Sigmoid colon (tissue), 7 donors: ENCODE measurements around the gene ANGEL1. TPM values are rescaled to one million over a fixed set of nuclear protein-coding genes. Genes with fewer than 3 reads are reported as not detected.

Experiments used
- DNase-seq: peaks from one replicate; pipeline ENCODE4 v3.0.0-alpha.2; 2019
- H3K27ac ChIP-seq, 4 donors: fragments of 200-600 bp; sonication (generic); one replicate each; pipeline ENCODE4 v1.5.1; 2016 to 2019; ENCODE audit warnings: mild to moderate bottlenecking in 1 of 4
- H3K27me3 ChIP-seq, 3 donors: fragments of 200-600 bp; sonication (generic); one replicate each; pipeline ENCODE4 v1.5.1; 2019; ENCODE audit warnings: mild to moderate bottlenecking in 1 of 3
- H3K36me3 ChIP-seq, 4 donors: fragments of 200-600 bp; sonication (generic); one replicate each; pipeline ENCODE4 v1.5.1; 2016 to 2019
- H3K4me1 ChIP-seq, 4 donors: fragments of 200-600 bp; sonication (generic); one replicate each; pipeline ENCODE4 v1.5.1; 2017 to 2019
- H3K4me3 ChIP-seq, 4 donors: fragments of 200-600 bp; sonication (generic); one replicate each; pipeline ENCODE4 v1.5.1; 2017 to 2019; ENCODE audit warnings: mild to moderate bottlenecking in 2 of 4, moderate library complexity in 1 of 4
- H3K9me3 ChIP-seq, 4 donors: fragments of 200-600 bp in 3 of 4; sonication (generic) in 3 of 4; one replicate each; pipeline versions ENCODE4 v1.5.1 to v1.6.1; 2013 to 2019
- CTCF ChIP-seq, 4 experiments: fragments of 450-650 bp in 3 of 4; fragments of 200-600 bp in 1 of 4; IDR thresholded peaks; one replicate each; pipeline ENCODE4 v1.5.1; 2016 to 2019; ENCODE audit warnings: antibody characterized with exemption in 4 of 4, mild to moderate bottlenecking in 3 of 4, moderate library complexity in 2 of 4
- EP300 ChIP-seq, 4 donors: sonication (generic); formaldehyde crosslinking; IDR thresholded peaks; one replicate each; pipeline ENCODE4 v1.6.1; 2017; ENCODE audit warnings: antibody characterized with exemption in 4 of 4
- POLR2A ChIP-seq, 2 donors: fragments of 450-650 bp; IDR thresholded peaks; one replicate each; pipeline ENCODE4 v1.6.1; 2016; ENCODE audit warnings: antibody characterized with exemption in 2 of 2, mild to moderate bottlenecking in 2 of 2, moderate library complexity in 2 of 2
- POLR2AphosphoS5 ChIP-seq, 4 donors: sonication (generic); formaldehyde crosslinking; IDR thresholded peaks; one replicate each; pipeline ENCODE4 v1.6.1; 2017; ENCODE audit warnings: antibody characterized with exemption in 4 of 4
- WGBS, 2 donors: extraction: QIAGEN DNeasy Blood & Tissue Kit; methylation state at CpG; one replicate each; pipeline ENCODE4 v1.1.7; 2013; 5-methylcytosine and 5-hydroxymethylcytosine counted together
- intact Hi-C: fragments of 100-400 bp; cut with DNase I; formaldehyde crosslinking; loops from one replicate; pipeline ENCODE4 v1.15.1; 2023
- polyA plus RNA-seq, 3 donors: library from polyadenylated mRNA; stranded (reverse); fragments of 200-250 nt; gene quantifications; one replicate each; pipeline ENCODE4 v1.2.3, GENCODE V29; 2013
- total RNA-seq, 4 donors: library from RNA; depleted of rRNA; stranded (reverse); fragments of >200 nt; gene quantifications; one replicate each; pipeline ENCODE4 v1.1.0, GENCODE V29; 2016
- donor health status: healthy with polysubstance abuse.
- donor health status: Bipolar disorder and iron deficiency.
- donor health status: healthy.

Gene ANGEL1
- total and polyA plus RNA-seq, 7 donors = 0.60 to 16.1 (median 10.0) TPM

- peaks cover 0 to 25% (median 18%) of the 10 kb centered on the region in 4 donors for H3K4me1 ChIP-seq
- DNase-seq = no peak
- intact Hi-C loops = no loop called here
- no peaks in the 10 kb centered on the region for H3K36me3 ChIP-seq
- no peak overlapping the region for H3K27ac ChIP-seq
- H3K4me3 ChIP-seq = no peak overlapping the region
- WGBS, 2 donors = 61 to 85% methylated on average over 4 of the region's 4 CpGs
- H3K9me3 ChIP-seq = no peaks in the 10 kb centered on the region
- H3K27me3 ChIP-seq = no peaks in the 10 kb centered on the region
- TF ChIP-seq CTCF (IDR thresholded peaks at IDR 0.05) (no peak), POLR2AphosphoS5 (IDR thresholded peaks at IDR 0.05) (no peak), POLR2A (IDR thresholded peaks at IDR 0.05) (no peak), EP300 (IDR thresholded peaks at IDR 0.05) (no peak)
Observed at GRCh38 chr14:76759589-76759988, 53.1 kb downstream of the ANGEL1 start.

- no peak overlapping the region for H3K4me3 ChIP-seq
- TF ChIP-seq EP300 (IDR thresholded peaks at IDR 0.05) = no peak
- TF ChIP-seq CTCF (IDR thresholded peaks at IDR 0.05) = no peak
- TF ChIP-seq POLR2A (IDR thresholded peaks at IDR 0.05) = no peak
- no peak for TF ChIP-seq POLR2AphosphoS5 (IDR thresholded peaks at IDR 0.05)
- intact Hi-C loops = no loop called here
Observed at GRCh38 chr14:76756371-76756750, 56.3 kb downstream of the ANGEL1 start.

DNA sequence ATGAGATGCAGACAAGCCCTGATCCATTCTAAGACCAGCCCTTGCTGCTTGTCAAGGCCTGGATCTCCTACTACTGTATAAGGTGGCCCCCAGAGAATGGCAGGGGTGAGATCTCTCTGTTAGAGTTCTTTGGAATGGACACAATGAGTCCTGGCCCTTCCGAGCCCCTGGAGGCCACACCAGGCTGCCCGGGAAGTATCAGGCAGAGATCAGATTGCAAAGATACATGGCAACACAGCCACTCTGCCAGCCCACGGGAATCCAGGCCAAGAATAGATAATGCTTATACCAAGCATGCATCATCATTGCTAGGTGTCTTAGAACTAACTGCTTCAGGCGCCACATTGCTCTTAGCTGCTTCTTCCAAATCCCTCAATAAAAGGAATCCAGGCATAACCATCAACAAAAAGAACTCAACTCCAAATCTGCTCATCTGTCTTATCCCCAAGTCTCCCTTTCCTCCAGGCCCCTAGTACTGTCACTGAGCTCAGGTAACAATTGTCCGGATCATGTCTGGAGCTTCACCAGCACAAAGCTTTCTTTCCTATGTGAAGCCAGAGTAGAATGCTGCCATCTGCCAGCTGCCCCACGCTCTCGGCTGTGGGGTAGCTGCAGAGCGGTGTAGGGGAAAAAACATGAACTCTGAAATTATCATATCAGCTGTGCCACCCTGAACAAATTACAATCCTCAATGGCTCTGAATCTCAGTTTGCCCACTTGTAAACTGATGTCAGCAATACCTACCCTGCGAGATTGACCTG, 56.9 kb downstream of the ANGEL1 start:
- DNase-seq = no peak
- Histone ChIP-seq H3K27me3 (no peaks in the 10 kb centered on the region), H3K4me1 (peaks cover 0 to 6% (median 4%) of the 10 kb centered on the region in 4 donors), H3K27ac (no peak overlapping the region), H3K9me3 (no peaks in the 10 kb centered on the region), H3K36me3 (no peaks in the 10 kb centered on the region), H3K4me3 (no peak overlapping the region)
- intact Hi-C loops = no loop called here
- no peak for TF ChIP-seq POLR2AphosphoS5 (IDR thresholded peaks at IDR 0.05)
- no peak for TF ChIP-seq CTCF (IDR thresholded peaks at IDR 0.05)
- TF ChIP-seq EP300 (IDR thresholded peaks at IDR 0.05) = no peak
- TF ChIP-seq POLR2A (IDR thresholded peaks at IDR 0.05) = no peak
- WGBS, 2 donors = 76 to 84% methylated on average over 9 of the region's 9 CpGs

More at GRCh38 chr14:76756371-76756750, 56.3 kb downstream of the ANGEL1 start:
- no peak for DNase-seq
- Histone ChIP-seq H3K9me3 (no peaks in the 10 kb centered on the region), H3K27ac (no peak overlapping the region), H3K27me3 (no peaks in the 10 kb centered on the region), H3K36me3 (no peaks in the 10 kb centered on the region), H3K4me1 (peaks cover 0 to 9% (median 8%) of the 10 kb centered on the region in 4 donors)
- 61 to 75% methylated on average over 6 of the region's 6 CpGs for WGBS, 2 donors

- Histone ChIP-seq H3K27me3 (no peaks in the 10 kb centered on the region), H3K27ac (no peak overlapping the region), H3K36me3 (no peaks in the 10 kb centered on the region), H3K4me1 (no peaks in the 10 kb centered on the region), H3K4me3 (no peak overlapping the region), H3K9me3 (no peaks in the 10 kb centered on the region)
- 82 to 87% methylated on average over 7 of the region's 7 CpGs for WGBS, 2 donors
- no peak for DNase-seq
- intact Hi-C loops = no loop called here
- TF ChIP-seq POLR2AphosphoS5 (IDR thresholded peaks at IDR 0.05) = no peak
- TF ChIP-seq POLR2A (IDR thresholded peaks at IDR 0.05) = no peak
- no peak for TF ChIP-seq CTCF (IDR thresholded peaks at IDR 0.05)
- TF ChIP-seq EP300 (IDR thresholded peaks at IDR 0.05) = no peak
Observed at GRCh38 chr14:76754586-76754985, 58.1 kb downstream of the ANGEL1 start.
